GM13977 (cell line): Measurements from ENCODE around the gene KCNMA1.
"Not testable (repeated sequence)": the region's sequence is repeated elsewhere in the genome, so short reads cannot be mapped to it uniquely, and the experiment has no call there.

Experiments
- DNase-seq: peaks from one replicate; pipeline ENCODE4 v3.0.0; 2012; ENCODE audit warnings: low spot score
- CTCF ChIP-seq: IDR thresholded peaks from 2 replicates; pipeline ENCODE4 v1.5.1; 2012; ENCODE audit warnings: mild to moderate bottlenecking, control low read depth; ENCODE audit not compliant: insufficient read depth; ENCODE audit errors: extremely low read depth, missing control alignments
- in situ Hi-C: fragments of 300-500 bp; cut with MboI; formaldehyde crosslinking; loops from one replicate; pipeline ENCODE4 v1.12.0; 2022; ENCODE audit warnings: low sequenced_read_pairs, low pct_unique_long_range_greater_than_20kb, mixed read lengths, inconsistent platforms; ENCODE audit not compliant: unreplicated experiment

KCNMA1 gene

GRCh38 chr10:77666821-77667220 is 29.2 kb upstream of the KCNMA1 start:
- no peak for TF ChIP-seq CTCF
- DNase-seq = no peak
- in situ Hi-C loops = no loop called here

- no peak for TF ChIP-seq CTCF
- in situ Hi-C loops = no loop called here
Measured at GRCh38 chr10:77664696-77665095, 27.1 kb upstream of the KCNMA1 start.

GRCh38 chr10:77664008-77664407 is 26.4 kb upstream of the KCNMA1 start:
- no peak for DNase-seq
- in situ Hi-C loops = no loop called here
- TF ChIP-seq CTCF = no peak

More at GRCh38 chr10:77664696-77665095, 27.1 kb upstream of the KCNMA1 start:
- DNase-seq = no peak

- DNase-seq = no peak
- in situ Hi-C loops = no loop called here
- TF ChIP-seq CTCF = no peak
Measured at GRCh38 chr10:77661674-77662073, 24.1 kb upstream of the KCNMA1 start.

- no peak for DNase-seq
- no peak for TF ChIP-seq CTCF
- in situ Hi-C loops = no loop called here
Measured at GRCh38 chr10:77661100-77661499, 23.5 kb upstream of the KCNMA1 start.

GRCh38 chr10:77659046-77659670 is 21.6 kb upstream of the KCNMA1 start:
- in situ Hi-C loops, DNase-seq: not testable (repeated sequence)

- no peak for DNase-seq
- no peak for TF ChIP-seq CTCF
- in situ Hi-C loops = no loop called here
Measured at GRCh38 chr10:77653210-77653609, 15.6 kb upstream of the KCNMA1 start.
